HG02981 (cell line): ENCODE results near the gene EPS8L1.
A peak's percentile ranks its signal among the peaks of the same experiment; 100 is the strongest.

ENCODE experiments used
- ATAC-seq: cut with Tn5 transposase; IDR thresholded peaks from one replicate; pipeline ENCODE4 v1.9.1; 2021; ENCODE audit warnings: mild to moderate bottlenecking, moderate library complexity; ENCODE audit not compliant: unreplicated experiment

The EPS8L1 gene

DNA sequence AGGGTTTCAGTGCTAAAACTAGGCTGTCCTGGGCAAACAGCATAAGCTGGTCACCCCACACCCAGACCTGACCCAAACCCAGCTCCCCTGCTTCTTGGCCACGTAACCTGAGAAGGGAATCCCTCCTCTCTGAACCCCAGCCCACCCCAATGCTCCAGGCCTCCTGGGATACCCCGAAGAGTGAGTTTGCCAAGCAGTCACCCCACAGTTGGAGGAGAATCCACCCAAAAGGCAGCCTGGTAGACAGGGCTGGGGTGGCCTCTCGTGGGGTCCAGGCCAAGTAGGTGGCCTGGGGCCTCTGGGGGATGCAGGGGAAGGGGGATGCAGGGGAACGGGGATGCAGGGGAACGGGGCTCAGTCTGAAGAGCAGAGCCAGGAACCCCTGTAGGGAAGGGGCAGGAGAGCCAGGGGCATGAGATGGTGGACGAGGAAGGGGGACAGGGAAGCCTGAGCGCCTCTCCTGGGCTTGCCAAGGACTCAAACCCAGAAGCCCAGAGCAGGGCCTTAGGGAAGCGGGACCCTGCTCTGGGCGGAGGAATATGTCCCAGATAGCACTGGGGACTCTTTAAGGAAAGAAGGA lies 39.0 kb downstream of the EPS8L1 start:
- no peak for ATAC-seq

DNA sequence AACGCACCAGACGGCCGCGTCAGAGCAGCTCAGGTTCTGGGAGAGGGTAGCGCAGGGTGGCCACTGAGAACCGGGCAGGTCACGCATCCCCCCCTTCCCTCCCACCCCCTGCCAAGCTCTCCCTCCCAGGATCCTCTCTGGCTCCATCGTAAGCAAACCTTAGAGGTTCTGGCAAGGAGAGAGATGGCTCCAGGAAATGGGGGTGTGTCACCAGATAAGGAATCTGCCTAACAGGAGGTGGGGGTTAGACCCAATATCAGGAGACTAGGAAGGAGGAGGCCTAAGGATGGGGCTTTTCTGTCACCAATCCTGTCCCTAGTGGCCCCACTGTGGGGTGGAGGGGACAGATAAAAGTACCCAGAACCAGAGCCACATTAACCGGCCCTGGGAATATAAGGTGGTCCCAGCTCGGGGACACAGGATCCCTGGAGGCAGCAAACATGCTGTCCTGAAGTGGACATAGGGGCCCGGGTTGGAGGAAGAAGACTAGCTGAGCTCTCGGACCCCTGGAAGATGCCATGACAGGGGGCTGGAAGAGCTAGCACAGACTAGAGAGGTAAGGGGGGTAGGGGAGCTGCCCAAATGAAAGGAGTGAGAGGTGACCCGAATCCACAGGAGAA lies 39.9 kb downstream of the EPS8L1 start:
- no peak for ATAC-seq

- ATAC-seq = no peak
Observed at GRCh38 chr19:55116232-55116858, 40.7 kb downstream of the EPS8L1 start.

DNA sequence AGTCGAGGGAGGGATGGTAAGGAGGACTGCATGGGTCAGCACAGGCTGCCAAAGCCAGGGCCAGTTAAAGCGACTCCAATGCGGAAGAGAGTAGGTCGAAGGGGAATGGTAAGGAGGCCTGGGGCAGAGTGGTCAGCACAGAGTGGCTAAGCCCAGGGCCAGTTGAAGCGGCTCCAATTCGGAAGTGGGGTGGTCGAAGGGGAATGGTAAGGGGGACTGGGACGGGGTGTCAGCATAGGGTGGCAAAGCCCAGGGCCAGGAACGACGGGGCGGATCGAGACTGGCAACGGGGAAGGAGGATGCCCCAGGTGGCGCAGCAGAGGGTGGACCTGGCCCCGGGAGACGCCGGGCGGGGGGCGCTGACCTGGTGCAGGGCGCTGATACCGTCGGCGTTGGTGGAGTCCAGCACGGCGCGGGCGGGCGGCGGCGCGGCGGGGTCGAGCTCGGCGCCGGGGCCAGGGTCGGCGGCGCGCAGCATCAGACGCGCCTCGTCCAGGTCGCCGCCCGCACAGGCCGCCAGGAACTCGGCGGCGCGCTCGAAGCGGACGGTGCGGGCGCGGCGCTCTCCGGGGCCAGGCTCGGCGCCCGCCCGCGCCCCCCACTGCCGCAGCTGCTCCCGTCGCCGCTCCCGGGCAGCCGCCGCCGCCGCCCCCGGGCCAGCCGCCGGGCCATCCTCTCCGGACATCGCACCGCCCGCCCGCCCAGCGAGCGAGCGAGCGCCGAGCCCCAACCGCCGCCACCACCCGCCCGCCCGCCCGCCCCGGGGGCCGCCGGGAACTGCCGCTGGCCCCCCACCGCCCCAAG lies 41.4 kb downstream of the EPS8L1 start, which contains the start of gene PPP1R12C:
Gene PPP1R12C (minus strand): TSS at position 779 of the 804 bp plus-strand sequence. CDS start 94 bp downstream, at position 685.
- ATAC-seq = peak; percentile 7

- peak; percentile 84 for ATAC-seq
Observed at GRCh38 chr19:55117663-55118391, 42.2 kb downstream of the EPS8L1 start.

DNA sequence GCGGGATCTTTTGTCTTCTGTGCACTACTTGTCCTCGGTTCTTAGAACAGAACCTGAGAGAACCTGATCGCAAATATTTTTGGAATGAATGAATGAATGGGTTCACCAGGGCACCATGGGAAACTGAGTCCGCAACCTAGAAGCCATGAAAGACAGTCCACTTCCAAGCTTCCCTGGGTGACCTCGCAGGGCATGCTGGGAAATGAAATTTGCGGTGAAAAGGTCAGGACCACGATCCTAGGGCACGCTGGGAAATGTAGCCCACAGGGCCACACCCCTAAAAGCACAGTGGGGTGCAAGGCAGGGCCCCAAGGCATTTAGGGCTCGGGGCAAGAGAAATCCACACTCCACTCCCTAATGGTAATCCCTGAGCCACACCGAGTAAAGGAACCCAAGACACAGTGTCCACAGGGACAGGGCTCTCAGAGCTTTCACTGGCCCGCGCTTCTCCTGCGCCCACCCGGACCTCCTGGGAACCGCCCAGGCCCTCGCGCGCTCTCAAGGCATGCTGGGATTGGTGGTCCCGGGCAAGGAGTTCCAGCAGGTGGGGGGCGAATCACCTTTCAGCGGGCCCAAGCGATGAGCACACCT lies 42.8 kb downstream of the EPS8L1 start:
- ATAC-seq = no peak

- ATAC-seq = no peak
Observed at GRCh38 chr19:55119053-55119452, 43.4 kb downstream of the EPS8L1 start.

GRCh38 chr19:55131421-55131820 lies 55.8 kb downstream of the EPS8L1 start:
- no peak for ATAC-seq

GRCh38 chr19:55132453-55133129 lies 56.9 kb downstream of the EPS8L1 start:
- ATAC-seq = no peak

DNA sequence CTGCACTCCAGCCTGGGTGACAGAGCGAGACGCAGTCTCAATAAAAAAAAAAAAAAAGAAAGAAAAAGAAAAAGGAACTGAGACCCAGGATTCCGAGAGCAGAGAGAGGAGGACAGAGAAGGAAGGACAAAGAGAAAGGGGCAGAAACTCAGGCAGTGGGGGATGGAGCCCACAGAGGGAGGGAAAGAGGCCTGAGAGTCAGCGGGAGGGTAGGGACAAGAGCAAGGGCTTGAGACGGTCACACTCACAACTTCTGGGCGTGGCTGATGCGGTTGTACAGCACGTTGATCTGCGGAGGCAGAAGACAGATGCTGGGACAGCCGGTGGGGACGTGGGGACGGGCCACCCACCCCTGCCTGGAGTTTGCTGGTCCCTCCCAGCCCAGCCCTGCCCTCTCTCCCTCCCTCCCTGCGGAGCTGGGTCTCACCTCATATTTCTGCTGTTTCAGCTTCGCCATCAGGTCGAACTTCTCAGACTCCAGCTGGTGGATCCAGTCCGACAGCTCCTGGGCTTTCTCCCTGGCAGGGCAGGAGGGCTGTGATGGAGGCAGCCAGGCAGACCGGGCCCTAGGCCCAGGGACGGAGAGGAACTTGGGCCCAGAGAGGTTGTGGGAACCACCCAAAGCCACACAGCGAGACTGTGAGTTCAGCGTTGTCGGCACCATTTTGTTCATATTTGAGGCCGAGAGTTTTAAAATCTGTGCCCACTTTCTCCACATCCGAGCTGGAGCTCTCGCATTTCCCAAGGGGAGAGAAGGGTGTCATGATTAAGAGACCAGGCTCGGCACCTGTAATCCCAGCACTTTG lies 58.2 kb downstream of the EPS8L1 start:
- no peak for ATAC-seq

GRCh38 chr19:55134736-55135135 lies 59.1 kb downstream of the EPS8L1 start:
- ATAC-seq = no peak

GRCh38 chr19:55136399-55137102 lies 60.9 kb downstream of the EPS8L1 start:
- no peak for ATAC-seq
